Stimulated activated CD4-positive, alpha-beta T cell treated with anti-CD3 and anti-CD28 coated beads, Interleukin-15, amount 100 ng/mL, for 48 hours (primary cell): ENCODE data around the gene MACROD2.

Experiments used
- DNase-seq, 2 donors: peaks; one replicate each; pipeline ENCODE4 v3.0.0-alpha.2; 2020; ENCODE audit warnings: low read depth in 2 of 2

MACROD2 gene

GRCh38 chr20:14470231-14470899, 475.0 kb downstream of the MACROD2 start:
- no peak for DNase-seq

- DNase-seq, result no peak
Observed at GRCh38 chr20:14470977-14471661, 475.8 kb downstream of the MACROD2 start.

GRCh38 chr20:14477125-14477524, 481.8 kb downstream of the MACROD2 start:
- DNase-seq, result no peak

GRCh38 chr20:14478126-14478525, 482.8 kb downstream of the MACROD2 start:
- no peak for DNase-seq

- DNase-seq, result no peak
Observed at GRCh38 chr20:14481863-14482262, 486.5 kb downstream of the MACROD2 start.

GRCh38 chr20:14488212-14488611, 492.9 kb downstream of the MACROD2 start:
- no peak for DNase-seq

GRCh38 chr20:14488756-14489479, 493.6 kb downstream of the MACROD2 start:
- DNase-seq, result no peak

- DNase-seq, result no peak
Observed at GRCh38 chr20:14489544-14489943, 494.2 kb downstream of the MACROD2 start.

GRCh38 chr20:14491436-14491835, 496.1 kb downstream of the MACROD2 start:
- DNase-seq, result no peak

- DNase-seq, result no peak
Observed at GRCh38 chr20:14493408-14493807, 498.1 kb downstream of the MACROD2 start.

- no peak for DNase-seq
Observed at GRCh38 chr20:14494355-14494754, 499.0 kb downstream of the MACROD2 start.

- no peak for DNase-seq
Observed at GRCh38 chr20:14495066-14495465, 499.8 kb downstream of the MACROD2 start.

- no peak for DNase-seq
Observed at GRCh38 chr20:14497004-14497403, 501.7 kb downstream of the MACROD2 start.

- DNase-seq, result no peak
Observed at GRCh38 chr20:14498772-14499171, 503.5 kb downstream of the MACROD2 start.

- DNase-seq, result no peak
Observed at GRCh38 chr20:14505476-14505875, 510.2 kb downstream of the MACROD2 start.

GRCh38 chr20:14507711-14508110, 512.4 kb downstream of the MACROD2 start:
- DNase-seq, result no peak

- DNase-seq, result no peak
Observed at GRCh38 chr20:14510341-14510740, 515.0 kb downstream of the MACROD2 start.

- DNase-seq, result no peak
Observed at GRCh38 chr20:14512839-14513238, 517.5 kb downstream of the MACROD2 start.

- no peak for DNase-seq
Observed at GRCh38 chr20:14518648-14519047, 523.3 kb downstream of the MACROD2 start.

- no peak for DNase-seq
Observed at GRCh38 chr20:14521016-14521415, 525.7 kb downstream of the MACROD2 start.

GRCh38 chr20:14521436-14521835, 526.1 kb downstream of the MACROD2 start:
- DNase-seq, result no peak

- DNase-seq, result no peak
Observed at GRCh38 chr20:14522595-14522994, 527.3 kb downstream of the MACROD2 start.

- DNase-seq, result no peak
Observed at GRCh38 chr20:14523090-14523489, 527.8 kb downstream of the MACROD2 start.
